ENCODE data around the gene TSHZ3.

TSHZ3 gene

DNA sequence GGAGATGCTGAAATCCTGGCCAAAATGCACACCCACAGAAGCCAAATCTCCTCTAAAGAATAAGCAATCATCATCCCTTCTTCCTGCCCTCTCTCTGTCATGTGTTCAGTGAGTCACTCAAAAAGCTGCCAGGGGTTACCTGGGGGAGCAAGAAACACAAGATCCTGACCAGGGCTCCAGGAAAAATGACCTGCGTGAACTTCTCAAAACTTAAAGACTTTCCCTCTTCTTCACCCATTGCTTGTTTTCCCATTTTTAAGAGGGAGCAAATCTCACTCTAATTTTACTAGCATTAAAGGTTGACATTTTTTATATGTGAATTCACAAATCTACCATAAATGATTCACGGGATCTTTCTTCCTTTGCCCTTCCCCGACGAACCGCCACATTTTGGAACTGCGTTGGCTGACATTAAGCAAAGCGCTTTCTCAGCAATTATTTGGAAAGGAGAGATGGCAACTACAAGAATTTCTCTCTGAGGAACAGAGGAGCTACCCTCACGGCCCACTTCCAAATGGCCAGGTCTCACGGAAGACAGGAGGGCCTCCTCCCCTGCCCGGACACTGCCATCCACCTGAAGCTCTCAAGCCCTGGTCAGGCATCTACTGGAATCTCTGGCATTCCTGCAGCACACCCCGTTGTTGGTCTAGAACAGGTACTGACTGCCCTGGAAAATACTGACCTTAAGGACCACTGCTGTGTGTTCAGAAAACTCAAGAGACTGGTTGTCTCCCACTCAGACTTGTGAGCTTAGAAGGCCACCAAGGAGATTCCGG lies 14.2 kb downstream of the TSHZ3 start:
- no peak overlapping the region for H3K4me3 ChIP-seq (ENCODE audit: extremely low read depth, insufficient read depth, low read length, poor library complexity, severe bottlenecking)
- H3K4me1 ChIP-seq (ENCODE audit: control insufficient read depth, insufficient read depth, low read length, poor library complexity, severe bottlenecking), result peaks cover 42% of the 10 kb centered on the region
- H3K9me3 ChIP-seq (ENCODE audit: control insufficient read depth, low read length), result no peaks in the 10 kb centered on the region
- H3K36me3 ChIP-seq (ENCODE audit: control insufficient read depth, insufficient read depth, low read length), result peaks cover 5% of the 10 kb centered on the region
- 82 to 87% methylated on average over 7 to 11 of the region's 12 CpGs for WGBS, 2 experiments (ENCODE audit: insufficient coverage in 2 of 2)
- no peak overlapping the region for H3K27ac ChIP-seq (ENCODE audit: low read depth, low read length, severe bottlenecking)

DNA sequence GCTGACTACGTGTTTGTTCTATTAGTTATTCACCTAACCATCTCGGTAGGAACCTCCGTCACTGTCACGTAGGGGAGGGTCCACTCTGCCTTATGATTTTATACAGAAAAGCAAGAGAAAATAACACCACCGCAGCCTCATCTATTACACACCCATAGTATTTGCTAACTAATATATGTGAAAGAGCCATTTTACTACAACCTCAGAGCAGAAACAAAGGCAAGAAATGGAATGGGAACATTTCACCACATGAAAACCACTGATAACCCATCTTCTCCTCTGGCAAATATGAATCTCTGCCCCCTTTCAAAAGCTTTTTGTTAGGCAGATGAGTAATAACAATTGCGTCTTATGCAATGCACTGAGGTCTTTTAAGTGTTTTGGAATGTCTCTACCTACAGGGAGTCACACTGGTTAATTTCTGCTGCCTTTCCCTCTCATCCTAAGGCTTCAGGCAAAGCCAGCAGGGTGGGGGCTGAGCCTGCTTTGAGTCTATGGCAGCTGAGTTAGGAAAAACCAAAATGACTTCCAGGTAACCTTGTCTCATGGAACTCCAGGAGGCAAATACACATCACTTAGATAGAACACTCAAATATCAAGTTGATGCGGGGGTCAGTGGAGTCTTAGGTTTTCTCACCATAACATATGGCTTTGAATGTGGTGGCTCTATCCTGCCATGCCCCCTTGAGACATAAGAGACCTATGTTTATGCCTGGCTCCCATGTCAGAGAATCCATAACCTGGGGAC lies 15.0 kb downstream of the TSHZ3 start:
- Histone ChIP-seq H3K9me3 (ENCODE audit: control insufficient read depth, low read length) (no peaks in the 10 kb centered on the region), H3K4me3 (ENCODE audit: extremely low read depth, insufficient read depth, low read length, poor library complexity, severe bottlenecking) (no peak overlapping the region), H3K4me1 (ENCODE audit: control insufficient read depth, insufficient read depth, low read length, poor library complexity, severe bottlenecking) (peaks cover 41% of the 10 kb centered on the region), H3K36me3 (ENCODE audit: control insufficient read depth, insufficient read depth, low read length) (peaks cover 5% of the 10 kb centered on the region), H3K27ac (ENCODE audit: low read depth, low read length, severe bottlenecking) (no peak overlapping the region)
- WGBS, 2 experiments (ENCODE audit: insufficient coverage in 2 of 2), result 93% methylated on average over 5 of the region's 7 CpGs; no CpG with 5 or more reads in 1 of the 2 experiments

DNA sequence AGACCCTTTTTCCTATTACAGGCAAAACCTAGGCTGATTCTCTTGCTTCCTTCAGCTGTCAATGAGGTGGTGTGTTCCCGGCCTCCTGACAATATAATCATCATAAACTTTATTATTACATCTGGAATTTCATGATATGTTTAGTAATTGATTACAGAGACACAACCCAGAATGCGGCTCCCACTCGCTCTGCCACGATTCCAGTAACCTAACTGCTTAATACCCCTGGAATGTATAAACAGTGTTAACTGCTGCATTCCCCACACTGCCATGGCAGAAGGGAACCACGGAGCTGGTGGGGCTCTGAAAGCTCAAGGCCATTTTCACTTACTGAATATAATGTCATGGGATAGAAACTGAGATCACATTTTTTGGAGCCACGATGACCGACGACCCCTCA lies 17.1 kb downstream of the TSHZ3 start:
- Histone ChIP-seq H3K27ac (ENCODE audit: low read depth, low read length, severe bottlenecking) (peak overlapping the region; percentile 13), H3K36me3 (ENCODE audit: control insufficient read depth, insufficient read depth, low read length) (peaks cover 5% of the 10 kb centered on the region), H3K4me1 (ENCODE audit: control insufficient read depth, insufficient read depth, low read length, poor library complexity, severe bottlenecking) (peaks cover 25% of the 10 kb centered on the region), H3K9me3 (ENCODE audit: control insufficient read depth, low read length) (no peaks in the 10 kb centered on the region), H3K4me3 (ENCODE audit: extremely low read depth, insufficient read depth, low read length, poor library complexity, severe bottlenecking) (no peak overlapping the region)
- 83 to 93% methylated on average over 1 to 3 of the region's 8 CpGs for WGBS, 2 experiments (ENCODE audit: insufficient coverage in 2 of 2)

DNA sequence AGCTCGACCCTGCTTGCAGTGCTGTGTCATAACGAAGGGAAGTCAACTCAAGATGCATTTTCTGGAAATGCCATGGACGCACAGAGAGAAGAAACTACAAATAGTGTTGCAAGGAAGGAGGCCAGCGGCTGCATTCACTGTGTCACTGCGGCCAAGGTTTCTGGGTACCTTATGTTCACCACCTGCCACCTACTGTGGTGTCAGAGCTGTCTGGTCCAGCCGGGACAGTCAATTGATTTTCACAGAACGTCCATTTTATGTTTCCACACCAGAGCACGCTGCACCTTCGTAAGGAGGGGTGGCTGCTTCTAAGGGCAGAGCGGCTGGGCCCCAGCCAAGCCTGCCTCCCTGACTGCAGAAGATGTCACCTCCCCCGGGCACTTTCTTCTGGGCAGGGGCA lies 17.7 kb downstream of the TSHZ3 start:
- Histone ChIP-seq H3K27ac (ENCODE audit: low read depth, low read length, severe bottlenecking) (peak overlapping the region; percentile 13), H3K4me1 (ENCODE audit: control insufficient read depth, insufficient read depth, low read length, poor library complexity, severe bottlenecking) (peaks cover 25% of the 10 kb centered on the region)

DNA sequence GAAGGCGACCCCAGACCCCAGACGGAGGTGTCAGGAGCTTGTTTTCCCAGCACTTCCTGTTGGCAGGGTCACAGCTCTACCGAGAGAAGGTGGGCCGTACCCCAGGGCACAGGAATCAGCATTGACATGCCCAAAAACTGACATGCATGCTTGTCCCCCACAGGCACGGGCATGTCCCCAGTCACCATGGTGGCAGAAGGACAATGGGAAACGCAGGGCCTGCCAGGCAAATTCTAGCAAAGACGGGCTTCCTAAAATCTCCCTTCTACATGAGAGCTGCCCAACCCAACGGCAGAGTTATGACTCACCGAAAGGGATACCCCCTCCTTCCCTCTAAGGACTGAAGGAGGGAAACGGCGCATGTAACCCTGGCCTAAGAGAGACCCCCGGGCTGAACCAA lies 18.5 kb downstream of the TSHZ3 start:
- Histone ChIP-seq H3K4me1 (ENCODE audit: control insufficient read depth, insufficient read depth, low read length, poor library complexity, severe bottlenecking) (peaks cover 25% of the 10 kb centered on the region), H3K9me3 (ENCODE audit: control insufficient read depth, low read length) (no peaks in the 10 kb centered on the region), H3K4me3 (ENCODE audit: extremely low read depth, insufficient read depth, low read length, poor library complexity, severe bottlenecking) (no peak overlapping the region), H3K27ac (ENCODE audit: low read depth, low read length, severe bottlenecking) (no peak overlapping the region), H3K36me3 (ENCODE audit: control insufficient read depth, insufficient read depth, low read length) (no peaks in the 10 kb centered on the region)
- WGBS, 2 experiments (ENCODE audit: insufficient coverage in 2 of 2), result 94% methylated on average over 11 to 12 of the region's 12 CpGs

More for the DNA sequence above, 17.7 kb downstream of the TSHZ3 start:
- Histone ChIP-seq H3K9me3 (ENCODE audit: control insufficient read depth, low read length) (no peaks in the 10 kb centered on the region), H3K36me3 (ENCODE audit: control insufficient read depth, insufficient read depth, low read length) (peaks cover 5% of the 10 kb centered on the region), H3K4me3 (ENCODE audit: extremely low read depth, insufficient read depth, low read length, poor library complexity, severe bottlenecking) (no peak overlapping the region)
- WGBS, 2 experiments (ENCODE audit: insufficient coverage in 2 of 2), result 92 to 96% methylated on average over 8 to 10 of the region's 11 CpGs

DNA sequence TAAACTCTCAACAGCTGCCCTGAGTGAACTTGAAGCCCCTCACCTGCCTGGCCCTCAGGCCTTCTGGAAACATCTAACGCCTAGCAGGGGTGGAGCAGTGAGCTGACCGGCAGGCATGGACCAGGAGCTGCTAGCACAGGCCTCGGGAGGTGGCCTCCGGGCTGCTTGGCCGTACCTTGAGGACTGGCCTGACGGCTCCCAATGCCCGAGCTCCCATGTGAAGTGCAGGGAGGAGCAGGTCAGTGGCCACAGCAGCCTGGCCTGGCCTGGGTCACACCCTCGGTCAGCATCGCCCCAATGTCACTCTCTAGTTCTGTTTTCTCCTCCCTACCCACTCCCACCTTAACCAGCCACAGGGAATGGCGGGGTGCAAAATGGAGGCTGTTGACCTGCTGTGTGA lies 19.0 kb downstream of the TSHZ3 start:
- peaks cover 25% of the 10 kb centered on the region for H3K4me1 ChIP-seq (ENCODE audit: control insufficient read depth, insufficient read depth, low read length, poor library complexity, severe bottlenecking)
- no peaks in the 10 kb centered on the region for H3K36me3 ChIP-seq (ENCODE audit: control insufficient read depth, insufficient read depth, low read length)
- H3K4me3 ChIP-seq (ENCODE audit: extremely low read depth, insufficient read depth, low read length, poor library complexity, severe bottlenecking), result no peak overlapping the region
- no peaks in the 10 kb centered on the region for H3K9me3 ChIP-seq (ENCODE audit: control insufficient read depth, low read length)
- WGBS, 2 experiments (ENCODE audit: insufficient coverage in 2 of 2), result 94 to 95% methylated on average over 8 of the region's 10 CpGs
- no peak overlapping the region for H3K27ac ChIP-seq (ENCODE audit: low read depth, low read length, severe bottlenecking)

DNA sequence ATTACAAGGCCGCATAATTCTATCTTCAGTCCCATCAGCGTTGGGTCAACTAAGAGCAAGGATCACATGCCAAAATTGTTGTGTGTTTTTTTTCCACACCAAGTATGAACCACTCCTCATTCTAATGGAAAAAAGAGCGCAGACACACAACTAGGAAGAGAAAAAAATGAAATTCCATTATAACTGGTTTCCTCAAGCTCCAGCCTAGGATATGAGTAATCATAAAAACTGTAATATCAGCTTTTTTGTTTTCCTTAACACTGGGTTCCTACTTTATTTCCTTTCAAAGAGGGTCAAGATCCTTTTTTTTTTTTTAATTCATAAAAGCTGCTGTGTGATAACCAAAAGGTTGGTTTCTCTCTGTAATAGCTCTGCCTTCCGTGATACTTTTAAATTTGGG lies 19.4 kb downstream of the TSHZ3 start:
- Histone ChIP-seq H3K4me1 (ENCODE audit: control insufficient read depth, insufficient read depth, low read length, poor library complexity, severe bottlenecking) (peaks cover 25% of the 10 kb centered on the region), H3K27ac (ENCODE audit: low read depth, low read length, severe bottlenecking) (no peak overlapping the region), H3K9me3 (ENCODE audit: control insufficient read depth, low read length) (no peaks in the 10 kb centered on the region), H3K36me3 (ENCODE audit: control insufficient read depth, insufficient read depth, low read length) (no peaks in the 10 kb centered on the region), H3K4me3 (ENCODE audit: extremely low read depth, insufficient read depth, low read length, poor library complexity, severe bottlenecking) (no peak overlapping the region)
- 93 to 100% methylated on average over 2 to 3 of the region's 4 CpGs for WGBS, 2 experiments (ENCODE audit: insufficient coverage in 2 of 2)

DNA sequence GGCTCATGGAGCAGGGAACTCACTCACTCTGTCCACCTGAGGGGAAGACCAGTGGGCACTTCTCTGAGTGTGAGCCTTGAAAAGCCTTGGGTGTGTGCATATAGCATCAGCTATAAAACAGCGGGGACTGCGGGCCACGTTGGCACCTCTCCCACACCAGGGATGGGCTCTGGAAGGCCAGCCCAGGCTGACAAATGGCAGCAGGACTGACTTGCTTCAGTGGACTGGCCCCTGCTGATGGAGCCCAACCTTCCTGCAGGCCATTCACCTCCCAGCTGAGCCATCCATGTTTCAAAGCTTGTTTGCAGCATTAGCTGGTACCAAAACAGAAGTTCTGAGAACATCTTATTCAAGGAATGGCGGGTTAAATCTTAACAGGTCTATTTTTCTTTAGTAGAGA lies 21.0 kb downstream of the TSHZ3 start:
- H3K4me3 ChIP-seq (ENCODE audit: extremely low read depth, insufficient read depth, low read length, poor library complexity, severe bottlenecking), result no peak overlapping the region
- H3K27ac ChIP-seq (ENCODE audit: low read depth, low read length, severe bottlenecking), result no peak overlapping the region

DNA sequence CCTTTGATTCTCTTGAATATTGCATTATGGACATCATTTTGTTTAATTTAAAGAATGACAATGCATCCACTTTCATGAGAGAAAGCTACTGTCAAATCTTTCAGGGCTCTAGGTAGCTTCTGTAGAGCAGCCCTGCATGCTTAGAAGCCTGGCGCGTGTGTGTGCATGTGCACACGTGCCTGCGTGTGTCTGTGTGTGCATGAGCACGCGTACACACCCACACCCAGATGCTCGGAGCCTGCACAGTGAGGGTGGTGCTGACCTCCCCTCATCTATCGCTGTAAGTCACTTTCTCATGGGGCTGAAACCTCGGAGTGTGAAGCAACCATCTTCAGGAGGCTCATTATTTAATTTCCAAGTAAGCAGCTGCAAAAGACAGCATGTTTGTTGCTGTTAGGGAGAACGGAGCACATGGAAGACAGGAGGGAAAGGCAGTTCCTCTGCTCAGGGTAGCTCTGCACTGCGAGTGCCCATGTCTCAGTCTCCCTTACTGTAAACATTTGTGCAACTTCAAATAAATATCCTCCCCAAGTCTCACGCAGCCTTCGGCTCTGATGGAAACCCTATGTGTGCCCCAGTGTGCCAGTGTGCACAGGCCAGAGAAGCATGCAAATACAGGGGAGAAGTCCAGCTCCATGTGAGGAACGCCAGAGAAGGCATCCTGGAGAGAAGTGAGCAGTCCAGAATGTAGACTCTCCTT lies 22.8 kb downstream of the TSHZ3 start:
- Histone ChIP-seq H3K9me3 (ENCODE audit: control insufficient read depth, low read length) (no peaks in the 10 kb centered on the region), H3K36me3 (ENCODE audit: control insufficient read depth, insufficient read depth, low read length) (no peaks in the 10 kb centered on the region), H3K4me3 (ENCODE audit: extremely low read depth, insufficient read depth, low read length, poor library complexity, severe bottlenecking) (no peak overlapping the region), H3K4me1 (ENCODE audit: control insufficient read depth, insufficient read depth, low read length, poor library complexity, severe bottlenecking) (peaks cover 8% of the 10 kb centered on the region), H3K27ac (ENCODE audit: low read depth, low read length, severe bottlenecking) (no peak overlapping the region)
- WGBS, 2 experiments (ENCODE audit: insufficient coverage in 2 of 2), result 92 to 93% methylated on average over 12 to 13 of the region's 14 CpGs

More for the DNA sequence above, 21.0 kb downstream of the TSHZ3 start:
- Histone ChIP-seq H3K9me3 (ENCODE audit: control insufficient read depth, low read length) (no peaks in the 10 kb centered on the region), H3K36me3 (ENCODE audit: control insufficient read depth, insufficient read depth, low read length) (no peaks in the 10 kb centered on the region), H3K4me1 (ENCODE audit: control insufficient read depth, insufficient read depth, low read length, poor library complexity, severe bottlenecking) (peaks cover 18% of the 10 kb centered on the region)
- WGBS, 2 experiments (ENCODE audit: insufficient coverage in 2 of 2), result 96% methylated on average over 3 of the region's 4 CpGs

DNA sequence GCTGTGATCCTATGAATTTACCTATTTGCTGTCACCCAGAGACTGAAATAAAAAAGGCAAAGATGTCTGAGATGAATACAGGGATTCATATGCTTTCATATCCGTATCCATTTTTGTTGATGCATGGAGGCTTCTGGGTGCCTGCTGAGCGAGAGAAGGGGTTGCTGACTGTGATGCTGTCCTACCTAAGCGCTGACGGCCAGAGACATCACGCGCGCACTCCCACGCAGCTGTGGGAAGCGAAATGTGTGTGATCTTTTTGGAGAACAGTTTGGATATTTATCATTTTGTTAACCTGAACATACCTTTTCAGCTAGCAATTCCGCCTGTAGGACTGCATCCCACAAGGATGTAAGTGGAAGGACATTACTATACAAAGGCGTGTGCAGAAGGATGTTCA lies 23.9 kb downstream of the TSHZ3 start:
- no peaks in the 10 kb centered on the region for H3K9me3 ChIP-seq (ENCODE audit: control insufficient read depth, low read length)
- no peak overlapping the region for H3K4me3 ChIP-seq (ENCODE audit: extremely low read depth, insufficient read depth, low read length, poor library complexity, severe bottlenecking)
- H3K4me1 ChIP-seq (ENCODE audit: control insufficient read depth, insufficient read depth, low read length, poor library complexity, severe bottlenecking), result peaks cover under 1% of the 10 kb centered on the region
- H3K36me3 ChIP-seq (ENCODE audit: control insufficient read depth, insufficient read depth, low read length), result no peaks in the 10 kb centered on the region
- WGBS, 2 experiments (ENCODE audit: insufficient coverage in 2 of 2), result 92 to 93% methylated on average over 6 to 10 of the region's 11 CpGs
- no peak overlapping the region for H3K27ac ChIP-seq (ENCODE audit: low read depth, low read length, severe bottlenecking)
